Panc1 (cell line): Measurements from ENCODE around the gene TLE4. TPM values are rescaled to one million over a fixed set of nuclear protein-coding genes. Genes with fewer than 3 reads are reported as not detected.

Source experiments
- ATAC-seq: fragments of 200-7000 bp; cut with Tn5 transposase; 2 replicates; pipeline ENCODE4 v1.9.1; 2020; ENCODE audit warnings: mild to moderate bottlenecking, moderate library complexity
- BruUV-seq: library from RNA; stranded (reverse); fragments of 400-500 nt; replicated peaks from 2 replicates; lab custom pipeline; 2021; lab: Mats Ljungman, UMichigan
- CTCF ChIA-PET: fragments of 300-600 bp; sonication (Branson Sonifier 250); formaldehyde crosslinking; loops from one replicate; lab custom pipeline; 2022; ENCODE audit warnings: antibody characterized with exemption; lab: Charles Lee
- POLR2A ChIA-PET: fragments of 300-600 bp; sonication (Branson Sonifier 250); formaldehyde crosslinking; loops from one replicate; lab custom pipeline; 2022; ENCODE audit warnings: antibody characterized with exemption; lab: Charles Lee
- DNase-seq: peaks from one replicate; pipeline ENCODE4 v3.0.0-alpha.2; 2010; ENCODE audit warnings: low read depth, low spot score
- H3K27ac ChIP-seq: 2 replicates; pipeline ENCODE4 v1.5.1; 2011; ENCODE audit warnings: mild to moderate bottlenecking, low read length, inconsistent platforms
- H3K27me3 ChIP-seq: fragments of 200-500 bp; sonication (Bioruptor generic); 2 replicates; pipeline ENCODE4 v1.6.0; 2014; ENCODE audit warnings: low read length, inconsistent platforms; ENCODE audit not compliant: control insufficient read depth, insufficient read depth
- H3K36me3 ChIP-seq: fragments of 200-500 bp; sonication (Bioruptor generic); 2 replicates; pipeline ENCODE4 v1.5.1; 2014; ENCODE audit warnings: inconsistent platforms, mild to moderate bottlenecking, low read length, moderate library complexity; ENCODE audit not compliant: control insufficient read depth, insufficient read depth
- H3K4me1 ChIP-seq: 2 replicates; pipeline ENCODE4 v1.5.1; 2011; ENCODE audit warnings: inconsistent platforms, mild to moderate bottlenecking, low read length, moderate library complexity; ENCODE audit not compliant: control insufficient read depth, insufficient read depth
- H3K4me3 ChIP-seq, 2 experiments: 2 replicates each; pipeline ENCODE4 v1.5.1; 2011 to 2012; ENCODE audit warnings: low read depth in 2 of 2, low read length in 2 of 2, mild to moderate bottlenecking in 2 of 2, inconsistent platforms in 1 of 2, moderate library complexity in 1 of 2
- H3K9me3 ChIP-seq: fragments of 200-500 bp; sonication (Bioruptor generic); 2 replicates; pipeline ENCODE4 v1.5.1; 2014; ENCODE audit warnings: low read depth, mild to moderate bottlenecking, inconsistent platforms, low read length, moderate library complexity; ENCODE audit not compliant: control insufficient read depth, insufficient read depth
- POLR2AphosphoS5 ChIP-seq: IDR thresholded peaks from 2 replicates; pipeline ENCODE4 v1.6.1; 2012; ENCODE audit warnings: mild to moderate bottlenecking, low read depth, low read length, moderate library complexity
- REST ChIP-seq, 2 experiments: IDR thresholded peaks; 2 replicates each; pipeline ENCODE4 v1.6.1; 2011 to 2012; ENCODE audit warnings: low read depth in 2 of 2, control low read depth in 1 of 2, low read length in 1 of 2, mild to moderate bottlenecking in 1 of 2, moderate library complexity in 1 of 2; ENCODE audit not compliant: insufficient read depth in 1 of 2
- SIN3A ChIP-seq: IDR thresholded peaks from 2 replicates; pipeline ENCODE4 v1.6.1; 2012; ENCODE audit warnings: low read depth, mild to moderate bottlenecking, low read length, moderate library complexity, borderline replicate concordance; ENCODE audit not compliant: insufficient read depth
- TCF7L2 ChIP-seq: IDR thresholded peaks from 2 replicates; pipeline ENCODE4 v1.6.1; 2011; ENCODE audit warnings: mild to moderate bottlenecking, low read depth, low read length, inconsistent platforms
- in situ Hi-C: cut with HindIII; loops from 2 replicates; pipeline ENCODE4 v1.10.0; 2016; ENCODE audit warnings: low sequenced_read_pairs, low pct_unique_long_range_greater_than_20kb
- intact Hi-C: fragments of 100-400 bp; cut with micrococcal nuclease; formaldehyde crosslinking; loops from one replicate; pipeline ENCODE4 v1.10.0; 2022; ENCODE audit not compliant: unreplicated experiment
- total RNA-seq: library from RNA; stranded (reverse); gene quantifications from one replicate; pipeline ENCODE4 v1.2.1, GENCODE V29; 2021; ENCODE audit not compliant: unreplicated experiment
- TF ChIP-seq, protein P1 (sequence below): fragments of 450-650 bp; IDR thresholded peaks from 2 replicates; pipeline ENCODE4 v1.5.1; 2017; ENCODE audit warnings: mild to moderate bottlenecking

Gene TLE4
- total RNA-seq, 1 experiment from 2014 or later, result 8.7 TPM

DNA sequence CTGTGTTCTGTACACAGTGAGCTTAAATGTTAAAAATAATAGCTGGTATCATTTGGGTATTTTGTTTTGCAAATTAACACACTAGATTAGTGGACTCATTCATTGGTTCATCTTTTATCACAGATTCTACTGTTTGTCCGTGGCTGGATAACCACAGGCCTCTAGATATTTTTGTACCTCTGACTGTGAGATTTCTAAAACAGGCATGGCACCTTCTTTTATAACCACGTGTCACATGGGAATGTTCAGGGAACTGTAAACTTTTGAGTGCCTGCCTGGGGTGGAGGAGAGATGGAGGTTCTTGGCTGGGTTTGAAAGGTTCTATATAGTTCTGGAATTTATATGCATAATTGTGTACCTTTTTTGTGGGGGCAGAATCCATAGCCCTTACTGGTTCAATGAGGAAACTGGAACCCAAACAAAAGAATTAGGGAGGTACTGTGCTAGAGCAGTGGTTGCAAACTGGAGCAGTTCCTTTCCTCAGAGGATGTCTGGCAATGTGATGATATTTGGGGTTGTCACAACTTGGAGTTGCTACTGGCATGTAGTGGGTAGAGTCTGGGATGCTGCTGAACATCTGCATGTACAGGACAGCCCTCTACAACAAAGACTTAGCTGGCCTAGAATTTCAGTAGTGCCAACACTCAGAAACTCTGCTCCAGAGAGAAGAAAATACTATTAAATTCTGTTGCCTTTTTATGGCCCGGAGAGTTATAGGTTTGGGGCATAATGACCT is 16.9 kb downstream of the TLE4 start:
- no peaks in the 10 kb centered on the region for H3K27me3 ChIP-seq
- ChIA-PET CTCF (no interaction called here), POLR2A (no interaction called here)
- no peaks in the 10 kb centered on the region for H3K4me1 ChIP-seq
- no peak for TF ChIP-seq REST (IDR thresholded peaks at IDR 0.05; ENCODE audit: insufficient read depth in 1 of 2, low read depth in 2 of 2, low read length in 1 of 2)
- TF ChIP-seq, protein P1, sequence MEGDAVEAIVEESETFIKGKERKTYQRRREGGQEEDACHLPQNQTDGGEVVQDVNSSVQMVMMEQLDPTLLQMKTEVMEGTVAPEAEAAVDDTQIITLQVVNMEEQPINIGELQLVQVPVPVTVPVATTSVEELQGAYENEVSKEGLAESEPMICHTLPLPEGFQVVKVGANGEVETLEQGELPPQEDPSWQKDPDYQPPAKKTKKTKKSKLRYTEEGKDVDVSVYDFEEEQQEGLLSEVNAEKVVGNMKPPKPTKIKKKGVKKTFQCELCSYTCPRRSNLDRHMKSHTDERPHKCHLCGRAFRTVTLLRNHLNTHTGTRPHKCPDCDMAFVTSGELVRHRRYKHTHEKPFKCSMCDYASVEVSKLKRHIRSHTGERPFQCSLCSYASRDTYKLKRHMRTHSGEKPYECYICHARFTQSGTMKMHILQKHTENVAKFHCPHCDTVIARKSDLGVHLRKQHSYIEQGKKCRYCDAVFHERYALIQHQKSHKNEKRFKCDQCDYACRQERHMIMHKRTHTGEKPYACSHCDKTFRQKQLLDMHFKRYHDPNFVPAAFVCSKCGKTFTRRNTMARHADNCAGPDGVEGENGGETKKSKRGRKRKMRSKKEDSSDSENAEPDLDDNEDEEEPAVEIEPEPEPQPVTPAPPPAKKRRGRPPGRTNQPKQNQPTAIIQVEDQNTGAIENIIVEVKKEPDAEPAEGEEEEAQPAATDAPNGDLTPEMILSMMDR, result no peak
- TF ChIP-seq POLR2AphosphoS5, result no peak
- no peak for TF ChIP-seq TCF7L2
- TF ChIP-seq SIN3A, result no peak
- ATAC-seq, result no peak
- no peak overlapping the region for H3K4me3 ChIP-seq
- no TSS peak for BruUV-seq
- no peaks in the 10 kb centered on the region for H3K9me3 ChIP-seq
- intact Hi-C loops (no loop called here), in situ Hi-C loops (no loop called here)
- no peak overlapping the region for H3K27ac ChIP-seq
- no peaks in the 10 kb centered on the region for H3K36me3 ChIP-seq
- no peak for DNase-seq

DNA sequence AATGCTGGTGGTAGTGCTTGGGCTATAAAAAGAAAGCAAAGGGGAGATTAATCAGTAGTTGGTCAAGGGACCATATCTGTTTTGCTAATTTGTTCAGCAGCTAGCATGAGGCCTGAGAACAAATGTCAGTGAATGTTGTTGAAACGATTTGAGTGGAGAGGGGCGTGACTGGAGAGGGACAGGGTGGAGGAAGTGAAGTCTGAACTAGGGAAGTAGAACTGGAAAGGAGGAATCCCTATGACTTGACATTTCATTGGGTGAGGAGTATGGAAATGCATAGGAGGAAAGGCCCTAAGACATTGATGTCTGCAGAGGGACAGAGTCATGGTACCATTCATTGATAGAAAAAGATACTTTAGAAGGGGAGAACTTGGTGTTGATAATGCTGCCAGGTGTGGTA is 19.7 kb downstream of the TLE4 start:
- intact Hi-C loops (no loop called here), in situ Hi-C loops (no loop called here)
- POLR2A ChIA-PET, result no interaction called here
- Histone ChIP-seq H3K9me3 (no peaks in the 10 kb centered on the region), H3K4me1 (no peaks in the 10 kb centered on the region), H3K27ac (no peak overlapping the region), H3K27me3 (no peaks in the 10 kb centered on the region), H3K4me3 (no peak overlapping the region), H3K36me3 (no peaks in the 10 kb centered on the region)
- no peak for TF ChIP-seq REST (IDR thresholded peaks at IDR 0.05; ENCODE audit: insufficient read depth in 1 of 2, low read depth in 2 of 2, low read length in 1 of 2)
- TF ChIP-seq TCF7L2, result no peak
- TF ChIP-seq, protein P1, result no peak
- TF ChIP-seq POLR2AphosphoS5, result no peak
- no peak for TF ChIP-seq SIN3A
- no peak for ATAC-seq
- BruUV-seq, result no TSS peak
- DNase-seq, result no peak
- CTCF ChIA-PET, result no interaction called here
